Fibroblast of the aortic adventitia (primary cell): ENCODE results near the gene PLA2G7. TPM values are rescaled to one million over a fixed set of nuclear protein-coding genes. Genes with fewer than 3 reads are reported as not detected.
"Not testable (repeated sequence)": the region's sequence is repeated elsewhere in the genome, so short reads cannot be mapped to it uniquely, and the experiment has no call there.

ENCODE experiments used
- DNase-seq: peaks from one replicate; pipeline ENCODE4 v3.0.0-alpha.2; 2010; ENCODE audit warnings: low read depth
- H3K4me3 ChIP-seq: 2 replicates; pipeline ENCODE4 v1.5.1; 2011; ENCODE audit warnings: low read depth, mild to moderate bottlenecking, control low read depth, low read length, moderate library complexity
- total RNA-seq: library from RNA; depleted of rRNA; stranded (reverse); fragments of >200 nt; gene quantifications from 2 replicates; pipeline ENCODE4 v1.2.3, GENCODE V29; 2012; ENCODE audit warnings: low replicate concordance
- TF ChIP-seq, protein P1 (sequence below): IDR thresholded peaks from 2 replicates; pipeline ENCODE4 v1.5.1; 2011; ENCODE audit warnings: mild to moderate bottlenecking, low read length, control low read depth, inconsistent platforms; ENCODE audit not compliant: insufficient read depth

PLA2G7 gene
- total RNA-seq, 1 donor, result not detected

DNA sequence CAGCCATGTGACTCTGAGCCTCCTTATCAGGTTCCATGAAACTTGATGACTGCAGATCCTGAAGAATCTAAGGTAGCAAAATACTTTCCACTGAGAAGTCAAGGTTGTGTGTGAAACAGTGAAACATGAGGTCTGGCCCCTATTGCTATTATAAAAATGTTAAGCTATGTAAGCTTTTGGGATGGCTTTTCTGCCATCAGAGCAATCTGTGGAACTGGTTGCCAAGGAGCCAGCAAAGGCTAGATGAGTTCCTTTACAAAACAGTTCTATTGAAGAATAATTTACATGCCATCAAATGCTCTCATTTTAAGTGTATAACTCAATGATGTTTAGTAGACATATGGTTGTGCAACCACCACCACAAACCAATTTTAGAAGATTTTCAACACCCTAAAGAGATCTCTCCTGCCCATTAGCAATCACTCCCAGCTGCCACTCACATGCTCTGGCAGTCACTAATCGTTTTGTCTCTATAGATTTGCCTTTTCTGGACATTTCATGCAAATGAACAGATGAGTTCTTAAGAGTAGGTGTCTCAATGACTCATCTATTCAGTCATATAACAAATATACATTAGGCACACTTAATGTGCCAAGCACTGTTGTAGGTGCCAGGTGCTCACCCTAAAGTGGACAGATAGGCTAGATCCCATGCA, 38.2 kb upstream of the PLA2G7 start:
- no peak overlapping the region for H3K4me3 ChIP-seq
- TF ChIP-seq, protein P1, sequence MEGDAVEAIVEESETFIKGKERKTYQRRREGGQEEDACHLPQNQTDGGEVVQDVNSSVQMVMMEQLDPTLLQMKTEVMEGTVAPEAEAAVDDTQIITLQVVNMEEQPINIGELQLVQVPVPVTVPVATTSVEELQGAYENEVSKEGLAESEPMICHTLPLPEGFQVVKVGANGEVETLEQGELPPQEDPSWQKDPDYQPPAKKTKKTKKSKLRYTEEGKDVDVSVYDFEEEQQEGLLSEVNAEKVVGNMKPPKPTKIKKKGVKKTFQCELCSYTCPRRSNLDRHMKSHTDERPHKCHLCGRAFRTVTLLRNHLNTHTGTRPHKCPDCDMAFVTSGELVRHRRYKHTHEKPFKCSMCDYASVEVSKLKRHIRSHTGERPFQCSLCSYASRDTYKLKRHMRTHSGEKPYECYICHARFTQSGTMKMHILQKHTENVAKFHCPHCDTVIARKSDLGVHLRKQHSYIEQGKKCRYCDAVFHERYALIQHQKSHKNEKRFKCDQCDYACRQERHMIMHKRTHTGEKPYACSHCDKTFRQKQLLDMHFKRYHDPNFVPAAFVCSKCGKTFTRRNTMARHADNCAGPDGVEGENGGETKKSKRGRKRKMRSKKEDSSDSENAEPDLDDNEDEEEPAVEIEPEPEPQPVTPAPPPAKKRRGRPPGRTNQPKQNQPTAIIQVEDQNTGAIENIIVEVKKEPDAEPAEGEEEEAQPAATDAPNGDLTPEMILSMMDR, result no peak
- DNase-seq, result no peak

DNA sequence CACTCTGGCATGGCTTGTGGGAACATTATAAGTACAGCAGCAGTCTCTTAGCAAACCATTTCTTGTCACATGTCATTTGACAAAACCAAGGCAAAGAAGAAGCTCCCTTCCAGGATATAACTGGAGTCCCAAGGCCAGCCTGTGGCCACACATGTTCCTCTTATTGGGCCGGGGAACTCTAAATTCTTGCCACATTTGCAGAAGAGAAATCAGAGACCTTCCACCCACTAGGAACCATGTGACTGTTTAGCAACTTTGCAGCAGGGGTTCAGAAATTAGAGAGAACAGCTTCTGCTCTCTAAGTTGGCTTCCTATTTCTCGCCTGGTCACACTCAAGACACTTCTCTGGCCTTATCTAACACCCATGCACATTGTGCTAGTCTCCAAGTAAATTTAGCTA, 37.6 kb upstream of the PLA2G7 start:
- no peak for DNase-seq
- TF ChIP-seq, protein P1, result no peak
- no peak overlapping the region for H3K4me3 ChIP-seq

DNA sequence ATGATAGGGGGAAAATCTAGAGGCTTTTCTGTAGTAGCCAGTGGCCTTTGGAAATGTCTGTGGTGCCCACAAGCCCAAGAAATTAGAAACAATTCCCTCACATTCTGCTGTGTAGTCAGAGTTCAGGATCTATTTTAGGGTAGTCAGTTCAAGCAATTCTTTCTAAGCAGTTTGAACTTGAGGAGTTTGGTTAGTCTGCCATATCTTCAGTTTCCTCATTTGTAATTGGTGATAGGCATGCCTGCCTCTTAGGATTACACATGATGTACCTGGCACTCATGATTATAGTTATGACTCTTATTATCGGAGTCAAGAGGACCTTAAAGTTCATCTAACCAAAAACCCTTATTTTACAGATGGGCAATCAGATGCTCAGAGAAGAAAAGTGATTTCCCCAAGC, 36.8 kb upstream of the PLA2G7 start:
- H3K4me3 ChIP-seq, result no peak overlapping the region
- no peak for DNase-seq
- TF ChIP-seq, protein P1, result no peak

DNA sequence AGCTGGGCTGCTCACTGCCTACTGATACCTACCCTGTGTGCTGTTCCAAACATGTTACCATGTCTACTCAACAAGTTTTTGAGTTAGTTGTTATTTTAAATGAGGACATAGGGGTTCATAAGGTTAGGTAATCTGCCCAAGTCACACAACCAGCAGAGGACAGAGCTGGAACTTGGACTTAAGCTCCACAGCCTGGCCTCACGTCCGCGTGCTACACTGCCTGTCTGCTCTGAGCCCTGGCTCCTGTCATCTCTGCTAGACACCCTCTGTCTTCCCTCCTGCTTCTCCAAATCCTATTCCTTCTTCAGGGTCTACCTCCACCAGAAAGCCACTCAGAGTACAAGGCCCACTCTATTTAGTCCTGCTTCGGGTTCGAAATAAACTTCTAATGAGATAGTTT, 29.8 kb upstream of the PLA2G7 start:
- H3K4me3 ChIP-seq, result no peak overlapping the region
- TF ChIP-seq, protein P1, result no peak
- no peak for DNase-seq

DNA sequence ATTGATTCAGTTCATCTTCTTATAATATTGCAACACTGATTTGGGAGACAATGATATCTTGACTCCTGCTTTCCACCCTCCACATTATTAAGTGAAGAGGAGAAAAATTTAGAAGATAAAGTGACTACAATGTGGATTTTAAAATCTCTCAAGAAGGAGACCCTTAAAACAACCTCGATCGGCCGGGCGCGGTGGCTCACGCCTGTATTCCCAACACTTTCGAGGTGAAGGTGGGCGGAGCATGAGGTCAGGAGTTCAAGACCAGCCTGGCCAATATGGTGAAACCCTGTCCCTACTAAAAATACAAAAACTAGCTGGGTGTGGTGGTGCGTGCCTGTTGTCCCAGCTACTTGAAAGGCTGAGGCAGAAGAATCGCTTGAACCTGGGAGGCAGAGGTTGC, 29.1 kb upstream of the PLA2G7 start:
- not testable (repeated sequence) for H3K4me3 ChIP-seq, DNase-seq

DNA sequence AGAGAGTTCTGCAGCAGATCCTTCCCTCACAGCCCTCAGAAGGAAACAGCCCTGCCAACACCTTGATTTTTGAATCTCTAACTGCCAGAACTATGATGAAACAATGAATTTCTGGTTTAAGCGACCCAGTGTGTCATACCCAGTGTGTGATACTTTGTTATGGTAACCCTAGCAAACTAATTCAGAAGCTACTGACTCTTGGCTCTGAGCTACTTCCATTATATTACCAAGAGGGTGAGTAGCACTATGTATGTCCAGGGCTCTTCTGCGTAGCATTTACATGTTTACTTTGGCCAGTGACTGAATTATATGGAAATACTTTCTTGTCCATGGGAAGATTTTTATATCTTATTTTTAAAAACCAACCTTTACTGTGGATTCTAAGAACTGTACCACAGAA, 28.3 kb upstream of the PLA2G7 start:
- TF ChIP-seq, protein P1, result no peak
- no peak overlapping the region for H3K4me3 ChIP-seq
- DNase-seq, result no peak

DNA sequence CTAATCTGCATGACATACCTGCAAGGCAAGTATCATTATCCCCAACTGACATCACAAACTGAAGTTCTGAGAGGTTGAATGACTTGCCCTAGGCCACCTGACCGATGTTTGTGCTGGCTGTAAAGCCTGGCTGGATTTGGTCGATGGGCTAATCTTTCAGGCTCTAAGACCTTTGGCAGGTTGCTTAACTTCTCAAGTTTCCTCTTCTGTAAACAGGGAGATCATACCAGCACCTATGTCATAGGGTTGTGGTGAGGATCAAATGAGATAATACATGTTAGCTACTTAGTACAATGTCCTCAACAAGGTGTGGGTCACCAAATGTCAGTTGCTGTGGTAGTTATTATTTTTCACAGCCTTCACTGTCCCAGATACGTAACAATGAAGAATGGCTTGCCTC, 25.8 kb upstream of the PLA2G7 start:
- no peak overlapping the region for H3K4me3 ChIP-seq
- no peak for DNase-seq
- TF ChIP-seq, protein P1, result no peak
